Muscle layer of colon (tissue), 2 donors: ENCODE results near the gene LPCAT3.

ENCODE experiments used
- H3K27ac ChIP-seq: one replicate; pipeline ENCODE4 v1.7.0; 2013; ENCODE audit warnings: low read depth, mild to moderate bottlenecking, low read length, moderate library complexity
- H3K27me3 ChIP-seq, 2 donors: one replicate each; pipeline ENCODE4 v1.7.0; 2013; ENCODE audit warnings: low read length in 2 of 2, mild to moderate bottlenecking in 2 of 2; ENCODE audit not compliant: insufficient read depth in 2 of 2, control insufficient read depth in 1 of 2
- H3K36me3 ChIP-seq: one replicate; pipeline ENCODE4 v1.7.0; 2013; ENCODE audit warnings: mild to moderate bottlenecking, low read length; ENCODE audit not compliant: insufficient read depth
- H3K4me1 ChIP-seq: one replicate; pipeline ENCODE4 v1.7.0; 2013; ENCODE audit warnings: mild to moderate bottlenecking, low read length; ENCODE audit not compliant: insufficient read depth
- H3K4me3 ChIP-seq, 2 donors: one replicate each; pipeline ENCODE4 v1.7.0; 2013; ENCODE audit warnings: low read length in 2 of 2, low read depth in 1 of 2, mild to moderate bottlenecking in 1 of 2, moderate library complexity in 1 of 2
- H3K9ac ChIP-seq: one replicate; pipeline ENCODE4 v1.7.0; 2013; ENCODE audit warnings: low read length
- H3K9me3 ChIP-seq: one replicate; pipeline ENCODE4 v1.7.0; 2013; ENCODE audit warnings: mild to moderate bottlenecking, low read length
- donor health status: abdominal sarcoma.
- donor health status: Adenocarcinoma of cecum.

The LPCAT3 gene

DNA sequence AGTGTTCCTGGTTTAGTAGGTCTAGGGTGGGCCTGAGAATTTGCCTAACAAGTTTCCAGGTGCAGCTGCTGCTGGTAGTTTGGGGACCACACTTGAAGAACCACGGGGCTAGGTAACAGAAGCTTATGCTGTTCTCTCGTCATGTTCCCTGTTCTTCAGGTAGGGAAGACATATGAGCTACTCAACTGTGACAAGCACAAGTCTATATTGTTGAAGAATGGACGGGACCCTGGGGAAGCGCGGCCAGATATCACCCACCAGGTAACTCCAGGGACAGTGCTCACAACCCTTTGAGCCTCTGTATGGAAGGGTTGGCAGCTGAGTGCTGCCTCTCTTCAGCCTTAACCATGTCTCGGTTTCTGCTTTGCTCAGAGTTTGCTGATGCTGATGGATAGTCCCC, 44.1 kb downstream of the LPCAT3 start:
- Histone ChIP-seq H3K36me3 (peaks cover 55% of the 10 kb centered on the region), H3K4me3 (no peak overlapping the region), H3K9me3 (no peaks in the 10 kb centered on the region), H3K27ac (no peak overlapping the region), H3K27me3 (no peaks in the 10 kb centered on the region), H3K4me1 (peaks cover 15% of the 10 kb centered on the region), H3K9ac (no peak overlapping the region)

- Histone ChIP-seq H3K27ac (peak overlapping the region; percentile 94), H3K36me3 (peaks cover 57% of the 10 kb centered on the region), H3K9me3 (no peaks in the 10 kb centered on the region), H3K4me3 (peak overlapping the region; percentile 97 to 98), H3K27me3 (no peaks in the 10 kb centered on the region), H3K4me1 (peaks cover 27% of the 10 kb centered on the region), H3K9ac (peak overlapping the region; percentile 90)
These were observed 48.2 kb downstream of the LPCAT3 start for GRCh38 chr12:6970096-6970527.

GRCh38 chr12:6968426-6968825, 49.9 kb downstream of the LPCAT3 start:
- Histone ChIP-seq H3K9me3 (no peaks in the 10 kb centered on the region), H3K27ac (no peak overlapping the region), H3K36me3 (peaks cover 45% of the 10 kb centered on the region), H3K4me1 (peaks cover 35% of the 10 kb centered on the region), H3K4me3 (no peak overlapping the region), H3K27me3 (no peaks in the 10 kb centered on the region), H3K9ac (no peak overlapping the region)

DNA sequence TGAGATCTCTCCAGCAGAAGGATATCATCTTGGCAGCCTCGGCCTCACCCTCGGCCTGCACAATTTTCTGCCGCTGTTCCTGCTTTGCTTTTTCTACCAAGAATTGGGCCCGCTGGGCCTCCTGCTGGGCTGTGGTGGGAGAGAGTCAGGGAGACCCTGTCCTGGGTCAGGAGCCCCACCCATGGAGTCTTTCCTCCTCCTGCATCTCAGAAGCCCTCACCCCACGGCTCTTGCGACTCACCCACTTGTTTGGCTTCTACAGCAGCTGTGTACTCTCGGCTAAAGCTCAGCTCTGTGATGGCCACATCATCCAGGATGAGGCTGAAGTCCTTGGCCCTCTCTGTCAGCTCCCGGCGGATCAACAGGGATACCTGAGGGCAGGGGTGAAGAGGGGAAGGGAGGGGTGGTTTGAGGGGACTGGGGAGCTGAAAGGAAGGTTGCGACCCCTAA, 50.6 kb downstream of the LPCAT3 start:
- Histone ChIP-seq H3K36me3 (peaks cover 44% of the 10 kb centered on the region), H3K9ac (no peak overlapping the region), H3K27me3 (no peaks in the 10 kb centered on the region), H3K27ac (no peak overlapping the region), H3K4me3 (no peak overlapping the region), H3K4me1 (peaks cover 36% of the 10 kb centered on the region), H3K9me3 (no peaks in the 10 kb centered on the region)

DNA sequence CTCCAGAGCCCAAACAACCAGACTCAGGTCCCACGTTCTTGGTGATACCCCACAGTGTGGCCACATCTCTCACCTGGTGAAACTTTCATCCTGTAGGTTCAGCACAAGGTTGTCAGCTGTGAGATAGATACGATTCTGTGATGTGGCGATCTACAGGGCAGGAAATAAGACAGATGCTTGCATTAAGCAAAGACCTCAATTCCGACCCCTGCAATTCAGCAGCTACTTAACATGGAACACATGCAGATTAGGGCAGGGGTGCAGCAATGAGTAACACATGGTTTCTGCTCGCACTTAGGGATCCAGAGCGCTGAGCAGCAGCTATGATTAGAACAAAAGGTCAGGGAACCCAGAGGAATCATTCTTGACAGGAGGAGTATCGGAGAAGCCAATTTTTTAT, 51.9 kb downstream of the LPCAT3 start:
- Histone ChIP-seq H3K27me3 (no peaks in the 10 kb centered on the region), H3K4me3 (no peak overlapping the region), H3K4me1 (peaks cover 42% of the 10 kb centered on the region), H3K36me3 (peaks cover 41% of the 10 kb centered on the region), H3K9me3 (no peaks in the 10 kb centered on the region), H3K27ac (no peak overlapping the region), H3K9ac (no peak overlapping the region)

DNA sequence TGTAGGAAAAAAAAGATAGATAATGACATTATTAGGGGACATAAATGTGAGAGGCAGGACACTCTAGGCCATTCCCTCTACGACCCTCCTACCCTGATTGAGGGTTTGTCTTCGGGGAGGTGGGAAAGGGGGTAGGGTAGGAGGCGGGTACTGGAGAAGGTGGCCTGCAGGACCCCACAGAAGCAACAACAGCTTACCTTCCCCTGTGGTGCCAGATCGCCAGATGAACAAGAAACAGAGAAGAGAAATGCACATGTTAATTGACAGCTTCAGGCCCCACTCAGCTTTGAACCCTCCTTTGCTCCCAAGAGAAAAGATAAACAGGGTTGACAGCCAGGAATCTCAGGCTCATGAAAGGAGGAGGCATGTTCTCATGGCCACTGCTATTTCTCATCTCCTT, 52.6 kb downstream of the LPCAT3 start:
- peaks cover 49% of the 10 kb centered on the region for H3K4me1 ChIP-seq
- no peak overlapping the region for H3K27ac ChIP-seq
- H3K27me3 ChIP-seq: no peaks in the 10 kb centered on the region
- no peaks in the 10 kb centered on the region for H3K9me3 ChIP-seq
- peaks cover 41% of the 10 kb centered on the region for H3K36me3 ChIP-seq
- H3K4me3 ChIP-seq: no peak overlapping the region
- no peak overlapping the region for H3K9ac ChIP-seq

GRCh38 chr12:6965026-6965661, 53.1 kb downstream of the LPCAT3 start:
- Histone ChIP-seq H3K36me3 (peaks cover 41% of the 10 kb centered on the region), H3K9me3 (no peaks in the 10 kb centered on the region), H3K4me3 (no peak overlapping the region), H3K27me3 (no peaks in the 10 kb centered on the region), H3K27ac (peak overlapping the region; percentile 70), H3K9ac (peak overlapping the region; percentile 24), H3K4me1 (peaks cover 50% of the 10 kb centered on the region)

DNA sequence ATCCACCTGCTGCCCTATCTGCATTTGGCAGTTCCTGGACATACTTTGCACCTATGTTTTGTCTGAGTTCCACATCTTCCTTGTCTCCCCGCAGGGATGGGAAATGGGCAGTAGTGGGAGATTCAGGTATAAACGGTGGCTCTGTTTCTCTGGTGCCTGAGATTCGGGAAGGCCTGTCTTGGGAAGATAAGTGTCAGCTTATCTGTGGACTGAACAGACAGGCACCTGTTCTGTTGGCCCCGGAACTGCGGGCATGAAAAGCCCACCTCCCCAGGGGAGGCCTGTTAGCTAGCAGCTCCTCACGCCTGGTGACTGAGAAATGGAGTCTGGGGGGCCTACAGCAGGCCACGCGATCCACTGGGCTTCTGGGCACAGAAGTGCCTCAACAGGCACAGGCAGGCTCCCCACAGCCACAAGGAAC, 53.7 kb downstream of the LPCAT3 start:
- H3K4me3 ChIP-seq: no peak overlapping the region
- H3K36me3 ChIP-seq: peaks cover 41% of the 10 kb centered on the region
- no peaks in the 10 kb centered on the region for H3K9me3 ChIP-seq
- H3K9ac ChIP-seq: peak overlapping the region; percentile 24
- H3K27me3 ChIP-seq: no peaks in the 10 kb centered on the region
- H3K4me1 ChIP-seq: peaks cover 47% of the 10 kb centered on the region
- peak overlapping the region; percentile 70 for H3K27ac ChIP-seq

DNA sequence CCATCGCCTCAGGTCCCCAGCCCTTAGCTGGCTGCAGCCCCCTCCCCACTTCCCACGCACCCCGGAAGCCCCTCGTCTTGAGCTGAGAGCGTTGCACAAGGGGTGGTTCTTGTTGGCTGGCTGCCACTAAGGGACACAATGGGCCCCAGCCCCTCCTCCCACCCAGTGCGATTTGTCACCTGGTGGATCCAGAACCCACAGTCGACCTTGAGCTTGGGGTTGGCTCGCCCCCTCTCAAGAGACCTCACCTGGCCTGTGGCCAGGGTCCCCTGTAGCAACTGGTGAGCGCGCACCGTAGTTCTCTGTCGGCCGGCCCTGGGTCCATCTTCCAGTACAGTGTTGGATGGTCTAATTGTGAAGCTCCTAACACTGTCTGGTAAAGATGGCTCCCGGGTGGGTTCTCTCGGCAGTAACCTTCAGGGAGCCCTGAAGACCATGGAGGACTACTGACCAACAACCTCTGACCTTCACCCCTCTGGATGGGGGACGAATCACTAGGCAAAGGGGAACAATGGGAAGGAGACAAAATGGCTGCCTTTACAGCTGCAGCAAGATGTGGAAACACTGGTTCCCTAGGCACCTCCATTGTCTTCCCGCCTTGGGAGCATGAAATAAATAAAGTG, 54.4 kb downstream of the LPCAT3 start:
- Histone ChIP-seq H3K9me3 (no peaks in the 10 kb centered on the region), H3K4me1 (peaks cover 40% of the 10 kb centered on the region), H3K9ac (peak overlapping the region; percentile 24), H3K27ac (peak overlapping the region; percentile 70), H3K36me3 (peaks cover 38% of the 10 kb centered on the region), H3K27me3 (no peaks in the 10 kb centered on the region), H3K4me3 (no peak overlapping the region)

DNA sequence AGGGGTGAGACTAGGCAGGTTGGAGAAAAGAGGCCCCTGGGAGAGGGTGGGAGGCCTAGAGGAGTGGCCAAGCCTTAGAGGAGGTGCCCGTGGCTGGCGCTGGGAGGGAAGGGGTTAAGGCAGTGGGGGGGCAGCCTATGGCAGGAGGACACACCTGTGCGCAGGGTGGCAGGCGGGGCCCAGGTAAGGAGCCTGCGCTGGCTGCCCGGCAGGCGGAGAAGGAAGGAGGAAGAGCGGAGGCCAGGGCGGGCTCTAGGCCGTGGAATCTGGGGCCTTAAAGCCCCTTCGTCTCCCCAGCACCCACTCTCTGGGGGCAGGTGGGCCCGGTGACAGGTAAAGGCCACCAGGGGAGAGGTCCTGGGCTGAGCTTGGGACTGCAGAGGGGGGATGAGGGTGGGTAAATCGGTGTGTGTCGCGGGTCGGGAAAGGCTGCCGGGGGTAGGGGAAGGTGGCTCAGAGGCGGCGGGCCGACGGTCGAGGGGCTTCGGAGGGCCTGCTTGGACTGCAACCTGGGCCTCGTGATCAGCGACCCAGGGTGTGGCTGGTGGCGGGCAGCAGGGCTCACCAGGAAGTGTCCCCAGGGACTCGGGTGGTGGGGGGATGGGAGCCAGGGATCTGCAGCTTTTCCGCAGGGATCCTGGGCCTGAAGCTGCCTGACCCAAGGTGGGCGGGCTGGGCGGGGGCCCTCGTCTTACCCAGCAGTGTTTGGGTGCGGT, 55.1 kb downstream of the LPCAT3 start:
- Histone ChIP-seq H3K9me3 (no peaks in the 10 kb centered on the region), H3K36me3 (peaks cover 30% of the 10 kb centered on the region), H3K27me3 (no peaks in the 10 kb centered on the region), H3K9ac (no peak overlapping the region), H3K27ac (peak overlapping the region; percentile 2), H3K4me3 (no peak overlapping the region), H3K4me1 (peaks cover 33% of the 10 kb centered on the region)

GRCh38 chr12:6962285-6963015, 55.8 kb downstream of the LPCAT3 start:
- Histone ChIP-seq H3K36me3 (peaks cover 23% of the 10 kb centered on the region), H3K4me3 (no peak overlapping the region), H3K27ac (peak overlapping the region; percentile 51), H3K9me3 (no peaks in the 10 kb centered on the region), H3K27me3 (no peaks in the 10 kb centered on the region), H3K4me1 (peaks cover 31% of the 10 kb centered on the region), H3K9ac (no peak overlapping the region)
